Measurements from ENCODE around the gene IFNL3.

- no peak for TF ChIP-seq CTCF (conservative IDR thresholded peaks at IDR 0.05; ENCODE audit: low read depth, low read length)
- no peak for TF ChIP-seq EZH2 (IDR thresholded peaks at IDR 0.05; ENCODE audit: low read length, unreplicated experiment)
These were observed 21.0 kb downstream of the IFNL3 start for GRCh38 chr19:39223703-39224279.

All from PC-3 (cell line).